Cerebellar cortex (tissue), 1 donor: Measurements from ENCODE around the gene RAI1.
"Not testable (repeated sequence)": the region's sequence is repeated elsewhere in the genome, so short reads cannot be mapped to it uniquely, and the experiment has no call there.

Source experiments
- DNase-seq: peaks from one replicate; pipeline ENCODE4 v3.0.0-alpha.2; 2015; ENCODE audit warnings: low spot score

RAI1 gene, protein sequence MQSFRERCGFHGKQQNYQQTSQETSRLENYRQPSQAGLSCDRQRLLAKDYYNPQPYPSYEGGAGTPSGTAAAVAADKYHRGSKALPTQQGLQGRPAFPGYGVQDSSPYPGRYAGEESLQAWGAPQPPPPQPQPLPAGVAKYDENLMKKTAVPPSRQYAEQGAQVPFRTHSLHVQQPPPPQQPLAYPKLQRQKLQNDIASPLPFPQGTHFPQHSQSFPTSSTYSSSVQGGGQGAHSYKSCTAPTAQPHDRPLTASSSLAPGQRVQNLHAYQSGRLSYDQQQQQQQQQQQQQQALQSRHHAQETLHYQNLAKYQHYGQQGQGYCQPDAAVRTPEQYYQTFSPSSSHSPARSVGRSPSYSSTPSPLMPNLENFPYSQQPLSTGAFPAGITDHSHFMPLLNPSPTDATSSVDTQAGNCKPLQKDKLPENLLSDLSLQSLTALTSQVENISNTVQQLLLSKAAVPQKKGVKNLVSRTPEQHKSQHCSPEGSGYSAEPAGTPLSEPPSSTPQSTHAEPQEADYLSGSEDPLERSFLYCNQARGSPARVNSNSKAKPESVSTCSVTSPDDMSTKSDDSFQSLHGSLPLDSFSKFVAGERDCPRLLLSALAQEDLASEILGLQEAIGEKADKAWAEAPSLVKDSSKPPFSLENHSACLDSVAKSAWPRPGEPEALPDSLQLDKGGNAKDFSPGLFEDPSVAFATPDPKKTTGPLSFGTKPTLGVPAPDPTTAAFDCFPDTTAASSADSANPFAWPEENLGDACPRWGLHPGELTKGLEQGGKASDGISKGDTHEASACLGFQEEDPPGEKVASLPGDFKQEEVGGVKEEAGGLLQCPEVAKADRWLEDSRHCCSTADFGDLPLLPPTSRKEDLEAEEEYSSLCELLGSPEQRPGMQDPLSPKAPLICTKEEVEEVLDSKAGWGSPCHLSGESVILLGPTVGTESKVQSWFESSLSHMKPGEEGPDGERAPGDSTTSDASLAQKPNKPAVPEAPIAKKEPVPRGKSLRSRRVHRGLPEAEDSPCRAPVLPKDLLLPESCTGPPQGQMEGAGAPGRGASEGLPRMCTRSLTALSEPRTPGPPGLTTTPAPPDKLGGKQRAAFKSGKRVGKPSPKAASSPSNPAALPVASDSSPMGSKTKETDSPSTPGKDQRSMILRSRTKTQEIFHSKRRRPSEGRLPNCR (N-terminal part only)

DNA sequence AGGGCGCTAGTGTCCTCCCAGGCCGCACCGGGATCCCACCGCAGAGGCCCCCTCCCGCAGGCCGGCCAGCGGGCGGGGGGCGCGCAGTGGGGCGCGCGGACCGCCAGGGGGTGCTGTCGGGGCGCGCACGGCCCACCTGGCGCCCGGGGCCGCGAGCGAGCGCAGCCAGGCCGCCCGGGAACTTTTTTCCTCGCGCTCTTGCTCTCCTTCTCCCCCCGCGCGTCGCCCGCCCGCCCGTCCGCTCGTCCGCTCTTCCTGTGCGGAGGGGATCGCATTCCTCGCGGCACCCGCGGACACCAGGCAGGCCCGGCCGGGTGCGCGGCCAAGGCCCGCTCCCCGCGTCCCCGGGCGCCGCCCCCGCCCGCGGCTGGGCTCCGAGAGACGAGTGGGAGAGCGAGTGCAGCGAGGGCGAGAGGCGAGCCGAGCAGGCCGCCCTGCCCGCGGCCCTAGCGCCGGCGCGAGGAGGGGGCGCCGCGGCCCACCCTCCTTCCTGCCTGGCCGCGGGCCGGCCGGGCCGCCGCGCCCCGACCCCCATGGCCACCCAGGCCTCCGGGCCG is at the start of gene RAI1:
Gene RAI1 (plus strand): TSS at position 272 of the 557 bp plus-strand sequence. CDS start 111,491 bp downstream, outside the sequence.
- peak; percentile 65 for DNase-seq

DNA sequence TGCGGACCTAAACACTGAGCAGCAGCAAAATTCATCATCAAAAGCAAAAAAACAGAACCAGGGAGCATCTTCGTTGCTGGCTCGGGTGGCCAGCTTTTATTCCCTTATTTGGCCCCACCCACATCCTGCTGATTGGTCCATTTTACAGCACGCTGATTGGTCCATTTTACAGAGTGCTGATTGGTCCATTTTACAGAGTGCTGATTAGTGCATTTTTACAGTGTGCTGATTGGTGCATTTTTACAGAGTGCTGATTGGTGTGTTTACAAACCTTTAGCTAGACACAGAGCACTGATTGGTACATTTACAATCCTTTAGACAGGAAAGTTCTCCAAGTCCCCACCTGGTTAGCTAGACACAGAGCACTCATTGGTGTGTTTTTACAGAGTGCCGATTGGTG is 48.6 kb upstream of the RAI1 start:
- not testable (repeated sequence) for DNase-seq

DNA sequence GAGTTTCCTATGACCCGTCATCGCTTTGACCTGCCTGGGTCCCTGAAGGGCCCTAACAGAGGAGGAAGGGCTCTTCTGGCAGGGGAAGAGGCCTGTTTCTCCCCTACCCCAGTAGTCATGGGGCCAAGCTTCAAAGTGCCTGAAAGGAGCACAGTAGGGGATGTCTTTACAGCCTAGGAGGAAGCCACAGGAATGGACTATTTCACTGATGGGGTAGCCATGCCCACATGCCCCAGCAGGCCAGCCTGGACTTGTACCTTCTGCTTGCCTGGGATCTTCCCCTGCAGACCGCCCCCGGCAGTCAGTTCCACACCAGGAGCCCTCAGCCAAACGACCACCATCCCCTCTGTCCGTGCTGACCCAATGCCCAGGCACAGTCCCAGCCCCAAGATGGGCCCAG is 47.9 kb upstream of the RAI1 start:
- no peak for DNase-seq

DNA sequence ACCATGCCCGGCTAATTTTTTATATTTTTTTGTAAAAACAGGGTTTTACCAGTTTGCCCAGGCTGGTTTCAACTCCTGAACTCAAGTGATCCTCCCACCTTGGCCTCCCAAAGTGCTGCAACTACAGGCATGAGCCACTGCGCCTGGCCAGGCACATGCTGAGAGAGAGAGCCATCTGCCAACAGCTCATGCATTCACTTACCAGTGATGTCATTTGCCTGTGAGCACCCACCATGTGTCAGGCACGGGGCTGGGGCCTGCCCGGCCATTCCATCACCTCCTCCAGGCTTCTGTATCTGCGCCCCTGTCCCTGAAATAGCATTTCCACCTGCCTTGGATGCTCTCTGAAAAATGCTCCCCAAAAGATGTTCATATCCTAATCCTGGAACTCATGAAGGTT is 46.1 kb upstream of the RAI1 start:
- DNase-seq, result no peak

DNA sequence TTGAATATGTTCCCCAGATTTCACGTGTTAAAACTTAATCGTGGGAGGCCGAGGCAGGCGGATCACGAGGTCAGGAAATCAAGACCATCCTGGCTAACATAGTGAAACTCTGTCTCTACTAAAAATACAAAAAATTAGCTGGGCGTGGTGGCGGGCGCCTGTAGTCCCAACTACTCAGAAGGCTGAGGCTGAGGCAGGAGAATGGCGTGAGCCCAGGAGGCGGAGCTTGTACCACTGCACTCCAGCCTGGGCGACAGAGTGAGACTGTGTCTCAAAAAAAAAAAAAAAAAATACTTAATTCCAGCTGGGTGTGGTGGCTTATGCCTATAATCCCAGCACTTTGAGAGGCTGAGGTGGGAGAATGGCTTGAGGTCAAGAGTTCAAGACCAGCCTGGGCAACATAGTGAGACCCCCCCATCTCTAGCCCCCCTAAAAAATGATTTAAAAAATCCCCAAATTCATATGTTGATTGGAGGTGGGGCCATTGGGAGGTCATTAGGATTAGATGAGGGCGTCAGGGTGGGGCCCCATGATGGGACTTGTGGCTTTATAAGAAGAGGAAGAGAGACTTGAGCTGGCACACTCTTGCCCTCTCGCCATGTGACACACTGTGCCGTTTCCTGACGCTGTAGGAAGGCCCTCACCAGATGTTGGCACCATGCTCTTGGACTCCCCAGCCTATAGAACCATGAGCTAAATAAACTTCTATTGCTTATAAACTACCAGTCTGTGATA is 45.6 kb upstream of the RAI1 start:
- not testable (repeated sequence) for DNase-seq

DNA sequence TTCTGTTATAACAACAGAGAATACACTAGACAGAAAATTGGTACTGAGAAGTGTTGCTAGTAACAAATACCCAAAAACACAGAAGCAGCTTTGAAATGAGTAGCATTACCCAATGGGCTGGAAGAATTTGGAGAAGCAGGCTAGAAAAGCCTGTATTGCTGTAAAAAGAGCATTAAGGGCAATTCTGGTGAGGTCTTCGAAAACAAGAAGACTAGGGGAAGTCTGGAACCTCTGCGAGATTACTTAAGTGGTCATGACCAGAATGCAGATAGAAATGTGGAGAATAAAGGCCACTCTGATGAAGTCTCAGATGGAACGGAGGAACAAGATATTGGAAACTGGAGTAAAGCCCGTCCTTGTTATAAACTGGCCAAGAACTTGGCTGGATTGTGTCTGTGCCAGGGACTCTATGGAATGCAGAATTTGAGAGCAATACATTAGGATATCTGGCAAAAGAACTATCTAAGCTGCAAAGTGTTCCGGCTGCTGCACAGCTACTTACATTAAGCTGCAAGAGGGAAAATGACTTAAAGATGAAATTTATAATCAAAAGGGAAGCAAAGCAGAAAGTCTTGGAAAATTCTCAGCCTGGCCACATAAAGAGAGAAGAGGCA is 44.9 kb upstream of the RAI1 start:
- no peak for DNase-seq

DNA sequence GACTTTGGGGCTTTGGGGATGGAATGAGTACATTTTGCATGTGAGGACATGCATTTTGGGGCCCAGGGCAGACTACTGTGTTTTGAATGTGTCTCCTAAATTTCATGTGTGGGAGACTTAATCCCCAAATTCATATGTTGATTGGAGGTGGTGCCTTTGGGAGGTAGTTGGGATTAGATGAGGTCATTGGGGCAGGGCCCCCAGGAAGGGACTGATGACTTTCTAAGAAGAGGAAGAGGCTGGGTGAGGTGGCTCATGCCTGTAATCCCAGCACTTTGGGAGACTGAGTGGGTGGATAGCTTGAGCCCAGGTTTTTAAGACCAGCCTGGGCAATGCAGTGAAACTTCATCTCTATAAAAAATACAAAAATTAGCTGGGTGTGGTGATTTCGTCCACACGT is 42.8 kb upstream of the RAI1 start:
- no peak for DNase-seq

DNA sequence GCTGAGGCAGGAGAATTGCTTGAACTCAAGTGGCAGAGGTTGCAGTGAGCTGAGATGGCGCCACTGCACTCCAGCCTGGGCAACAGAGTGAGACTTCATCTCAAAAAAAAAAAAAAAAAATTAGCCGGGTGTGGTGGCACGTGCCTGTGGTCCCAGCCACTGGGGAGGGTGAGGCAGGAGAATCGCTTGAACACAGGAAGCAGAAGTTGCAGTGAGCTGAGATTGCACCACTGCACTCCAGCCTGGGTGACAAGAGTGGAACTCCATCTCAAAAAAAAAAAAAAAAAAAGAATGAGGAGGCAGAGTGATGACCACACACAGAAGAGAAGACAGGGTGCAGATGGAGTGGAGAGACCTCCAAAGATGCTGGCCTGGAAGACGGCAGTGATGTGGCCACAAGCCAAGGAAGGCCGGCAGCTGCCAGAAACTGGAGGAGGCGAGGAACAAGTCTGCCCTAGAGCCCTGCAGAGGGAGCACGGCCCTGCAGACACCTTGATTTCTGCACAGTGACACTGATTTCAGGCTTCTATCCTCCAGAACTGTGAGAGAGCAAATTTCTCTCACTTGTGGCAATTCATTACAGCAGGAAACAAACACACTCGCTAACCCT is 41.5 kb upstream of the RAI1 start:
- DNase-seq, result peak; percentile 20

DNA sequence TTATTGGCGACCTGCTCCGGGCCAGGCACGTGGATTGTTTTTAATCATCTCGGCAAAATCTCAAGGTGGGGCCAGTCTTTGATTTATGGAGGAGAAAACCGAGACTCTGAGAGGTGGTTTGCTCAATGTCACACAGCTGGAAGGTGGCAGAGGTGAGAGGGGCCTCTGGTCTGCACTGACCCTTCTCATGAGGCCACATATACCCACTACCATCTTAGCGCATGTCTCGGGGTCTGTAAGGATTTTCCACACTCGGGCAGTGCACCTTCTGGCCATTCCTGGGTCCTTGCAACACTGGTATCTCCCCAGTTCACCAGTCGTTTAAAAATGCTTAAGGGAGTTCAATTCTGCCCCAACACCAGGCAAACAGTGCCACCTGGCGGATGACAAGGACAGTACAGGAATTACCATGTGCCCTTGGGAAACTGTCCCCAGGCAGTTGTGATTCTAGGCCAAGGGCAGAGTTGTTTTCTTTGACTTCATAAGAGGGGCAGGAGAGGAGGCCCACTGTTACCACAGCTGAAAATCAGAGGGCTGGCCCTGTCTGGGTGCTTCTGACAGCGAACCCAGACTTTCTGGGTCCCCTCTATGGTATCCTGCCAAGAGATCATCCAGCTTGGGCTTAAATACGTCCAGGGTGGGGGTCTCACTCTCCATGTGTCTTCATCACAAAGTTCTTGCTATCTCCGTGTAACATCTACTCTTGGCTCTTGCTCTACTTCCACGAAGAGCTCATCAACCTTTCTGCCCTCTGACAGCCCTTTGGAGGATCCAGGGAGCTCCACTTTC is 39.4 kb upstream of the RAI1 start:
- peak; percentile 90 for DNase-seq

DNA sequence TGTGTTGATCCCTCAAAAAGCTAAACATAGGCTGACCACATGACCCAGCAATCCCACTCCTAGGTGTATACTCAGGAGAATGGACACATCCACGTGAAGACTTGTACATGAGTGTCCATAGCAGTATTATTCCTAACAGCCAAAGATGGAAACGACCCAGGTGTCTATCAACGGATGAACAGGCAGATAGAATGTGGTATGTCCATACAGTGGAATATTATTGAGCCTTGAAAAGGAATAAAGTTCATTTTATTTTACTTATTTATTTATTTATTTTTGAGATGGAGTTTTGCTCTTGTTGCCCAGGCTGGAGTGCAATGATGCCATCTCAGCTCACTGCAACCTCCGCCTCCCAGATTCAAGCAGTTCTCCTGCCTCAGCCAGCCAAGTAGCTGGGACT is 36.1 kb upstream of the RAI1 start:
- DNase-seq, result not testable (repeated sequence)

DNA sequence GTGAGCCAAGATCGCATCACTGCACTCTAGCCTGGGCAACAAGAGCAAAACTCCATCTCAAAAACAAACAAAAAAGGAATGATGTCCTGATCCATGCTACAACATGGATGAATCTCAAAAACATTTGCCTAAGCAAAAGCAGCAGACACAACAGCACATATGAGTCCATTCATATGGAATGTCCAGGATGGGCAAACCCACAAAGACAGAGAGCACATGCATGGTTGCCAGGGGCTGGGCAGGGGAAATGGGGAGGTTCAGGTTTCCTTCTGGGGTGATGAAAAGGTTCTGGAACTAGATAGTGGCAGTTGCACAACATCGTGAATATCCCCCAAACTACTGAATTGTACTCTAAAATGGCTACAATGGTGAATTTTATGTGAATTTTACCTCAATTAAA is 35.3 kb upstream of the RAI1 start:
- no peak for DNase-seq

DNA sequence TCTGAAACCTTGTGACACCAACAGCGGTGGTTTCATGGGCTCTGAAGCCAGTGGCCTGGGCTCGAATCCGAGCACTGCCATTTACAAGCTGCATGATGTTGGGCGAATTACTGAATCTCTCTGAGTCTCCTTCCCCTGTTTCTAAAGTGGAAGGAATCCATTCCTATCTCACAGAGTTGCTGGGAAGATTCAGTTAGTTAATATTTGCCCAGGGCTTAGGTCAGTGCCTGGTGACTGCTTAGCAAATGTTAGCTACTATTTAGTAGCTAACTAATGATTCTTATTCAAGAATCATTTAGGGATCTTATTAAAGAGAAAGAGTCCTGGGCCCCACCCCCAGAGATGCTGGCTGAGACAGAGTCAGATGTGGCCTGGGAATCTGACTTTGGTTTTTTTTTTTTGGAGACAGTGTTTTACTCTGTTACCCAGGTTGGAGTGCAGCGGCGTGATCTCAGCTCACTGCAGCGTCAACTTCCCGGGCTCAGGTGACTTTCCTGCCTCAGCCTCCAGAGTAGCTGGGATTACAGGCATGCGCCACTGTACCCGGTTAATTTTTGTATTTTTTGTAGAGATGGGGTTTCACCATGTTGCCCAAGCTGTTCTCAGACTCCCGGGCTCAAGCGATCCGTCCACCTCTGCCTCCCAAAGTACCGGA is 33.6 kb upstream of the RAI1 start:
- no peak for DNase-seq

DNA sequence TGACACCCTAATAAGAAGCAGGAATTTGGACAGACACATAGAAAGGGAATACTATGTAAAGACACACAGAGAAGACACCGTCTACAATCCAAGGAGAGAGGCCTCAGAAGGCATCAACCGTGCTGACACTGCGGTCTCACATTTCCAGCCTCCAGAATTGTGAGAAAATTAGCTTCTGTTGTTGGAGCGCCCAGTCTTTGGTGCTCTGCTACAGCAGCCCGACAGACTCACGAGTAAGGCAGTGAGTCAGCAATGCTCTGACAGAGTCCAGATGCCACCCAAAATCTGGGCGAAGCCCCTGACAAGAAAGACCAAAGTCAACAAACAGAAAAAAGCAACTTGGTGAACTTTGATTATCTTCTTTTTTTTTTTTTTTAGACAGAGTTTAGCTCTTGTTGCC is 32.5 kb upstream of the RAI1 start:
- DNase-seq, result no peak

DNA sequence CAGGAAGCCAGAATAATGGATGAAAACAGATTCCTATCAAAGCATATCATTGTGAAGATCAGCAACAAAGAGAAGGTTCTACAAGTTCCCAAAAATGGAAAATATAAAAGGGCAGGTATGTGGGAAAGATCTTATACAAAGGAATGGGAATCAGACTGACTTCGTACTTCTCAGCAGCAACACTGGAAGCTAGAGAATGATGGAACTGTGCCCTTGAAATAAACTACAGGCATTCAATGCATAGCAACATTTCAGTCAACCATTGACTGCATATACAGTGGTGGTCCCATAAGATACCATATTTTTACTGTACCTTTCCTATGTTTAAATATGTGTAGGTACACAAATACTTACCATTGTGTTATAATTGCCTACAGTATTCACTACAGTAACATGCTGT is 30.3 kb upstream of the RAI1 start:
- DNase-seq, result no peak

DNA sequence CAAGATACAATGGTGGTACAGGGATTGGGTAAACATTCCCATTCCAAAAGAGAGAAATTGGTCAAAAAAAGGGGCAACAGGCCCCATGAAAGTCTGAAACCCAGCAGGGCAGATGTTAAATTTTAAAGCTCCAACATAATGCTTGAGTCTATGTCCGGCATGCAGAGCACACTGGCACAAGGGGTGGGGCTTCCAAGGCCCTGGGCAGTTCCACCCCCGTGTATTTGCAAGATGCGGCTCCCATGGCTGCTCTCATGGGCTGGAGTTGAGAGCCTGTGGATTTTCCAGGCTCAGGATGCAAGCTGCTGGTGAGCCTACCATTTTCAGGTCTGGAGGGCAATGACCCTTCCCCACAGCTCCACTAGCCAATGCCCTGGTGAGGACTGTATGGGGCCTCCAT is 27.9 kb upstream of the RAI1 start:
- DNase-seq, result no peak

DNA sequence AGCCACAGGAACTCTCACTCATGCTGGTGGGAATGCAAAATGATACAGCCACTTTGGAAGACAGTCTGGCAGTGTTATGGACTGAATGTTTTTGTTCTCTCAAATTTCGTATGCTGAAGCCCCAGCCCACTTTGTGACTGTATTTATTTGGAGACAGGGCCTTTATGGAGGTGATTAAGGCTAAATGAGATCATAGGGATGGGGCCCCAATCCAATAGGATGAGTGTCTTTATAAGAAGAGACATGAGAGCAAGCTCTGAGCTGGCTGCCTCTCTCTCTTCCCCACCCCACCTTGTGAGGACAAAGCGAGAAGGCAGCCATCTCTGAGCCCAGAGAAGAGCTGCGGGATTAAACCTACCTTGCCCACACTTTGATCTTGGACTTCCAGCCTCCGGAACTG is 21.9 kb upstream of the RAI1 start:
- no peak for DNase-seq

DNA sequence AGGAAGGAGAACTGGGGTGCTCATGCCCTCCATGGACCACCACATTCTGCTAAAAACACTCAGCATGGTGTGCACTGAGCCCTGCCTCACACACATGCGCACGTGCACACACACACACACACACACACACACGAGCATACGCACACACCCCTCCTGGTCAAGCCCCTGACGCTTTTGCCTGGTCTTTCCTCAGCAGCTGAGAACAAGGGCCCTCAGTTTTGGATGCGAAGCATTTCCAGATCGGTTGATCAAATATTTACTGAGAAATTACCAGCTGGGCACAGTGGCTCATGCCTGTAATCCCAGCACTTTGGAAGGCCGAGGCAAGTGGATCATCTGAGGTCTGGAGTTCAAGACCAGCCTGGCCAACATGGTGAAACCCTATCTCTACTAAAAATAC is 20.1 kb upstream of the RAI1 start:
- DNase-seq, result no peak

DNA sequence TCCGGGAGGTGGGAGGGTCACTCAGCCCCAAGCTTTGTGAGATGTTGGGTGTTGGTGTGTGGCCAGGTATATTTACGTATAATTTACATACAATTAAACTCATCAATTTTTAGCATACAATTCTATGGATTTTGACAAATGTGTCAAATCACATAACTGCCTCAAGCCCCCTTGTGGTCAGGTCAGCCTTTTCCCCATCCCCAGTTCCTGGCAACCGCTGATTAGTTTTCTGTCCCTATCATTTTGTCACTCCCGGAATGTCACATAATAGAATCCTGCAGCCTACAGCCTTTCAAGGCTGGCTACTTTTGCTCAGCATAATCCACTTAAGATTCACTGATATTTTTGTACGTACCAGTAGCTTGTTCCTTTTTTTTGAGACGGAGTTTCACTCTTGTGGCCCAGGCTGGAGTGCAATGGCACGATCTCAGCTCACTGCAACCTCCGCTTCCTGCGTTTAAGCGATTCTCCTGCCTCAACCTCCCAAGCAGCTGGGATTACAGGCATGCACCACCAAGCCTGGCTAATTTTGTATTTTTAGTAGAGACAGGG is 19.3 kb upstream of the RAI1 start:
- no peak for DNase-seq
